Transverse colon (tissue), 4 donors: ENCODE results near the gene ZFPM1.

Source experiments
- CTCF ChIP-seq, 5 experiments: fragments of 200-600 bp in 3 of 5; fragments of 450-650 bp in 2 of 5; sonication (generic) in 3 of 5; IDR thresholded peaks; 1 replicate in 2 of 5; 2 replicates in 3 of 5; pipeline ENCODE4 v1.5.1; 2016 to 2017; ENCODE audit warnings: antibody characterized with exemption in 5 of 5, inconsistent platforms in 3 of 5, mild to moderate bottlenecking in 2 of 5, moderate library complexity in 1 of 5
- POLR2A ChIP-seq: fragments of 450-650 bp; IDR thresholded peaks from one replicate; pipeline ENCODE4 v1.6.1; 2016; ENCODE audit warnings: antibody characterized with exemption, mild to moderate bottlenecking, moderate library complexity
- POLR2AphosphoS5 ChIP-seq, 3 donors: sonication (generic); formaldehyde crosslinking; IDR thresholded peaks; one replicate each; pipeline ENCODE4 v1.6.1; 2016; ENCODE audit warnings: antibody characterized with exemption in 3 of 3

GRCh38 chr16:88529596-88529995 is 76.5 kb downstream of the ZFPM1 start:
- no peak for TF ChIP-seq POLR2AphosphoS5 (IDR thresholded peaks at IDR 0.05)
- no peak for TF ChIP-seq CTCF (IDR thresholded peaks at IDR 0.05)
- no peak for TF ChIP-seq POLR2A
